HEK293 (cell line): ENCODE measurements around the gene GJB4.

Experiments
- CTCF ChIA-PET: fragments of 350-600 bp; formaldehyde crosslinking; extraction: SDS; loops from one replicate; lab custom pipeline; 2021; ENCODE audit warnings: antibody characterized with exemption; lab: Yijun Ruan, JAX
- POLR2A ChIA-PET: fragments of 300-600 bp; formaldehyde crosslinking; extraction: SDS; loops from one replicate; lab custom pipeline; 2020; ENCODE audit warnings: antibody characterized with exemption, inconsistent platforms; lab: Yijun Ruan, JAX
- H3K27ac ChIP-seq: fragments of 200-500 bp; sonication (Bioruptor generic); 2 replicates; pipeline ENCODE4 v1.5.1; 2014; ENCODE audit warnings: low read depth, low read length, control low read depth, inconsistent platforms; ENCODE audit errors: extremely low read depth
- H3K36me3 ChIP-seq, 2 experiments: fragments of 200-500 bp in 1 of 2; sonication (Bioruptor generic) in 1 of 2; 1 replicate in 1 of 2; 2 replicates in 1 of 2; pipeline ENCODE4 v1.5.1; 2014 to 2017; ENCODE audit warnings: inconsistent platforms in 2 of 2, low read length in 2 of 2; ENCODE audit not compliant: control insufficient read depth in 2 of 2, insufficient read depth in 1 of 2
- H3K4me1 ChIP-seq: fragments of 200-500 bp; sonication (Bioruptor generic); 2 replicates; pipeline ENCODE4 v1.5.1; 2014; ENCODE audit warnings: mild to moderate bottlenecking, low read length, inconsistent platforms; ENCODE audit not compliant: control insufficient read depth, insufficient read depth
- H3K4me3 ChIP-seq: 2 replicates; pipeline ENCODE4 v1.5.1; 2011; ENCODE audit warnings: low read depth, mild to moderate bottlenecking, control low read depth, low read length, moderate library complexity
- H3K9me3 ChIP-seq: fragments of 200-500 bp; sonication (Bioruptor generic); 2 replicates; pipeline ENCODE4 v1.5.1; 2014; ENCODE audit warnings: low read depth, low read length, inconsistent platforms; ENCODE audit not compliant: control insufficient read depth, insufficient read depth
- MYNN ChIP-seq: fragments of 450-650 bp; formaldehyde crosslinking; IDR thresholded peaks from 2 replicates; pipeline ENCODE4 v1.5.1; 2016; ENCODE audit warnings: missing biosample characterization, missing genetic modification characterization, borderline replicate concordance
- PRDM1 ChIP-seq: fragments of 450-650 bp; formaldehyde crosslinking; IDR thresholded peaks from 2 replicates; pipeline ENCODE4; 2016; ENCODE audit warnings: missing biosample characterization, missing genetic modification characterization
- PRDM10 ChIP-seq: fragments of 450-650 bp; formaldehyde crosslinking; IDR thresholded peaks from 2 replicates; pipeline ENCODE4 v1.5.1; 2016; ENCODE audit warnings: missing biosample characterization, missing genetic modification characterization
- PRDM2 ChIP-seq: fragments of 450-650 bp; formaldehyde crosslinking; IDR thresholded peaks from 2 replicates; pipeline ENCODE4 v1.5.1; 2016; ENCODE audit warnings: missing biosample characterization, missing genetic modification characterization, borderline replicate concordance
- YY1 ChIP-seq: fragments of 450-650 bp; formaldehyde crosslinking; IDR thresholded peaks from 2 replicates; pipeline ENCODE4 v1.5.1; 2018; ENCODE audit warnings: missing biosample characterization, missing genetic modification characterization
- ZNF112 ChIP-seq: fragments of 450-650 bp; formaldehyde crosslinking; IDR thresholded peaks from 2 replicates; pipeline ENCODE4 v1.5.0; 2017; ENCODE audit warnings: missing biosample characterization, missing genetic modification characterization
- ZNF148 ChIP-seq: fragments of 450-650 bp; formaldehyde crosslinking; IDR thresholded peaks from 2 replicates; pipeline ENCODE4 v1.5.0; 2017; ENCODE audit warnings: missing biosample characterization, missing genetic modification characterization, borderline replicate concordance
- ZNF214 ChIP-seq: fragments of 450-650 bp; formaldehyde crosslinking; IDR thresholded peaks from 2 replicates; pipeline ENCODE4 v1.5.1; 2017; ENCODE audit warnings: missing biosample characterization, mild to moderate bottlenecking, missing genetic modification characterization, borderline replicate concordance
- ZNF266 ChIP-seq: fragments of 450-650 bp; formaldehyde crosslinking; IDR thresholded peaks from 2 replicates; pipeline ENCODE4 v1.5.1; 2016; ENCODE audit warnings: missing biosample characterization, missing genetic modification characterization, low read depth
- ZNF404 ChIP-seq: fragments of 450-650 bp; formaldehyde crosslinking; IDR thresholded peaks from 2 replicates; pipeline ENCODE4 v1.5.1; 2017; ENCODE audit warnings: missing biosample characterization, missing genetic modification characterization
- ZNF426 ChIP-seq: fragments of 450-650 bp; formaldehyde crosslinking; IDR thresholded peaks from 2 replicates; pipeline ENCODE4 v1.5.1; 2017; ENCODE audit warnings: missing biosample characterization, missing genetic modification characterization, mild to moderate bottlenecking, inconsistent platforms, moderate library complexity
- ZNF529 ChIP-seq: fragments of 450-650 bp; formaldehyde crosslinking; IDR thresholded peaks from 2 replicates; pipeline ENCODE4 v1.5.1; 2017; ENCODE audit warnings: missing genetic modification characterization, missing biosample characterization; ENCODE audit not compliant: insufficient replicate concordance
- ZNF555 ChIP-seq: fragments of 450-650 bp; formaldehyde crosslinking; conservative IDR thresholded peaks from 2 replicates; pipeline ENCODE4 v1.5.1; 2017; ENCODE audit warnings: missing biosample characterization, mild to moderate bottlenecking, missing genetic modification characterization, inconsistent platforms
- ZNF707 ChIP-seq: fragments of 450-650 bp; formaldehyde crosslinking; IDR thresholded peaks from 2 replicates; pipeline ENCODE4 v1.5.1; 2016; ENCODE audit warnings: missing biosample characterization, missing genetic modification characterization
- ZNF768 ChIP-seq: fragments of 450-650 bp; formaldehyde crosslinking; IDR thresholded peaks from 2 replicates; pipeline ENCODE4 v1.5.1; 2018; ENCODE audit warnings: missing biosample characterization, mild to moderate bottlenecking, missing genetic modification characterization
- ZNF776 ChIP-seq: fragments of 450-650 bp; formaldehyde crosslinking; IDR thresholded peaks from 2 replicates; pipeline ENCODE4 v1.5.0; 2017; ENCODE audit warnings: missing biosample characterization, missing genetic modification characterization, borderline replicate concordance

GJB4 gene

GRCh38 chr1:34784751-34785221 is 25.2 kb downstream of the GJB4 start (continued):
- TF ChIP-seq ZNF112 (tag by site-specific recombination), result no peak
- no peak for TF ChIP-seq PRDM2 (tag by site-specific recombination)

- no peak for TF ChIP-seq ZNF404 (tag by site-specific recombination)
- no peak for TF ChIP-seq MYNN (tag by site-specific recombination)
- no peak for TF ChIP-seq ZNF555 (tag by site-specific recombination)
- no peak for TF ChIP-seq PRDM1
- TF ChIP-seq ZNF426, result no peak
- no peak for TF ChIP-seq ZNF266 (tag by site-specific recombination)
- no peak for TF ChIP-seq ZNF707 (tag by site-specific recombination)
- TF ChIP-seq ZNF768, result no peak
- TF ChIP-seq ZNF214 (tag by site-specific recombination), result no peak
- TF ChIP-seq ZNF529 (tag by site-specific recombination), result no peak
- TF ChIP-seq ZNF148, result no peak
- no peak for TF ChIP-seq YY1 (tag by site-specific recombination)
- no peak for TF ChIP-seq ZNF776 (tag by site-specific recombination)
- TF ChIP-seq PRDM10, result no peak
- Histone ChIP-seq H3K4me1 (no peaks in the 10 kb centered on the region), H3K9me3 (no peaks in the 10 kb centered on the region), H3K36me3 (no peaks in the 10 kb centered on the region), H3K4me3 (no peak overlapping the region), H3K27ac (no peak overlapping the region)
- CTCF ChIA-PET, result interaction anchor here (0.6 to 1.2 kb wide), 5 partner anchors 10 to 249 kb away, joined by 3 to 6 read pairs (median 3); no protein-coding TSS in a partner anchor
- POLR2A ChIA-PET, result no interaction called here
These were observed 25.8 kb downstream of the GJB4 start for GRCh38 chr1:34785231-34785874.
